ENCODE measurements around the gene AUP1. TPM values are rescaled to one million over a fixed set of nuclear protein-coding genes. Genes with fewer than 3 reads are reported as not detected.

AUP1 gene
- total and polyA plus RNA-seq, 9 of the 15 experiments (the other 6 are each of a cell fraction or from before 2014, with no cell fraction given): 70.7 to 245 (median 165) TPM

GRCh38 chr2:74573747-74574562 is 44.4 kb upstream of the AUP1 start (continued):
- TF ChIP-seq REST (IDR thresholded peaks at IDR 0.05; ENCODE audit: borderline replicate concordance) (no peak), REST (CRISPR knock-in tag; IDR thresholded peaks at IDR 0.05; ENCODE audit: low read depth) (no peak), SMARCC2 (IDR thresholded peaks at IDR 0.05; ENCODE audit: low read depth) (no peak), RNF2 (IDR thresholded peaks at IDR 0.05) (no peak), PHF20 (IDR thresholded peaks at IDR 0.05; ENCODE audit: partially characterized antibody) (no peak), E2F1 (CRISPR knock-in tag; IDR thresholded peaks at IDR 0.05) (no peak), ZNF12 (CRISPR knock-in tag; IDR thresholded peaks at IDR 0.05) (no peak), ZNF780A (CRISPR knock-in tag; IDR thresholded peaks at IDR 0.05) (no peak), ELF1 (tag; IDR thresholded peaks at IDR 0.05) (peak; percentile 40; the same call in 1 of the 2 replicates), MYBL2 (IDR thresholded peaks at IDR 0.05; ENCODE audit: low read depth) (peak; percentile 53; the same call in 1 of the 2 replicates), MYBL2 (CRISPR knock-in tag; IDR thresholded peaks at IDR 0.05; ENCODE audit: borderline replicate concordance) (no peak), SPI1 (IDR thresholded peaks at IDR 0.05; ENCODE audit: borderline replicate concordance, low read depth, low read length) (peak; percentile 88; the same call in 1 of the 2 replicates), ELK1 (CRISPR knock-in tag; IDR thresholded peaks at IDR 0.05) (no peak), HCFC1 (IDR thresholded peaks at IDR 0.05; ENCODE audit: low read depth, low read length) (no peak), NCOA6 (IDR thresholded peaks at IDR 0.05) (no peak), MEF2D (tag; conservative IDR thresholded peaks at IDR 0.05; ENCODE audit: low read depth) (no peak), RFX1 (IDR thresholded peaks at IDR 0.05) (no peak)

Measured in K562 (cell line).